Colonic mucosa (tissue), 4 donors: ENCODE results near the gene SPATA17. TPM values are rescaled to one million over a fixed set of nuclear protein-coding genes. Genes with fewer than 3 reads are reported as not detected.

Experiments used
- DNase-seq: peaks from one replicate; pipeline ENCODE4 v3.0.0-alpha.2; 2020
- H3K27ac ChIP-seq: fragments of 200-600 bp; one replicate; pipeline ENCODE4 v1.8.0; 2021
- H3K27me3 ChIP-seq: fragments of 200-600 bp; one replicate; pipeline ENCODE4 v1.8.0; 2021
- H3K36me3 ChIP-seq: fragments of 200-600 bp; one replicate; pipeline ENCODE4 v1.8.0; 2021
- H3K4me1 ChIP-seq: fragments of 200-600 bp; one replicate; pipeline ENCODE4 v1.8.0; 2021; ENCODE audit warnings: mild to moderate bottlenecking
- H3K4me3 ChIP-seq: fragments of 200-600 bp; one replicate; pipeline ENCODE4 v1.8.0; 2021
- H3K9ac ChIP-seq, 2 donors: one replicate each; pipeline ENCODE4 v1.7.0; 2013; ENCODE audit warnings: control low read depth in 2 of 2, low read depth in 2 of 2, low read length in 2 of 2
- H3K9me3 ChIP-seq: fragments of 200-600 bp; one replicate; pipeline ENCODE4 v1.8.0; 2021
- CTCF ChIP-seq: fragments of 200-600 bp; IDR thresholded peaks from one replicate; pipeline ENCODE4 v1.8.0; 2022; ENCODE audit warnings: antibody characterized with exemption, mild to moderate bottlenecking
- intact Hi-C: fragments of 100-400 bp; cut with DNase I; formaldehyde crosslinking; loops from one replicate; pipeline ENCODE4 v1.14.1; 2022
- total RNA-seq, 2 donors: library from RNA; stranded (reverse); fragmentation: NEBNext Ultra II Directional in 1 of 2; extraction: Animal tissue kit (Norgen Biotek cat#: 25700) in 1 of 2; gene quantifications; one replicate each; pipeline ENCODE4 v1.2.1, GENCODE V29; 2021
- donor health status: healthy.
- donor health status: DM: no; HTN: no; CAD: no.
- donor health status: DM: no; HTN: no; CAD: no.

The SPATA17 gene
- total RNA-seq, 2 donors from 2014 or later, result 0.45 to 1.1 TPM

DNA sequence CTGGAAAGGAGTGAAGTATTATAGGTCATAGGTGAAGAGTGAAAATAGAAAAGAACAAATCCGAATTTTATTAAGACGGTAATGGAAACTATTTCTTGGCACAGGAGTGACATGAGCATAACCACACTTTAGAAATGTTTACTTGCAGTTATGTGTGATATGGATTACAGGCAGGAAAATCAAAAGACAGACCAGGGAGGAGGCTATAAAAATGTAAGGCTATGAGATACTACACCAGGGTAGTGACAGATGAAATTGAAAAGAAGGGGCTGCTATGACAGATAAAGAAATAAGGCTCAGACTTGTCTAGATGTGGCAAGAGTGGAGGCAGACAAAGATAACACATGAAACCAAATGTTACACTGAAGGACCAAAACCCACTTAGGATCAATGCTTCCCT is 32.0 kb upstream of the SPATA17 start:
- Histone ChIP-seq H3K36me3 (no peaks in the 10 kb centered on the region), H3K4me1 (no peaks in the 10 kb centered on the region), H3K27ac (no peak overlapping the region), H3K4me3 (no peak overlapping the region), H3K9me3 (no peaks in the 10 kb centered on the region), H3K9ac (no peak overlapping the region), H3K27me3 (no peaks in the 10 kb centered on the region)
- intact Hi-C loops, result no loop called here
- DNase-seq, result no peak
- no peak for TF ChIP-seq CTCF

DNA sequence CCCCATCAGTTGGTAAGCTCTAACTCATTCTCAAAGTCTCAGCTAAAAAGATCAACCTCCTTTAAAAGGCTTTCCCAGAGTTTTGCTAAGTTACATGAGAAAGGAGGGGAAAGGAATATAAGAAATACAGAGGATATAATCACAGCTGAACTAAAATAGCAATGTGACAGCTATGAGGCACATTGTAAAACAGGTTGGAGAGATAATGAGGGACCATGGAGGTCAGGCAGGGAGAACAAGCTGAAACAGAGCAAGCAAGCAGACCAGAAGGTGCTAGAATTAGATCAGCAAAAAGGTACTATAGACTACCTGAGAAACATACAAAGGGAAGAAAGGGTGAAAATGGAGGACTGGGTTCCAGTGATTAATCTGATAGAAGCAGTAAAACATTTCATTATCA is 28.8 kb upstream of the SPATA17 start:
- DNase-seq, result no peak
- intact Hi-C loops, result no loop called here
- no peak for TF ChIP-seq CTCF
- no peaks in the 10 kb centered on the region for H3K27me3 ChIP-seq
- H3K36me3 ChIP-seq, result no peaks in the 10 kb centered on the region
- H3K27ac ChIP-seq, result no peak overlapping the region
- H3K9me3 ChIP-seq, result no peaks in the 10 kb centered on the region
- H3K4me3 ChIP-seq, result no peak overlapping the region
- no peak overlapping the region for H3K9ac ChIP-seq
- H3K4me1 ChIP-seq, result no peaks in the 10 kb centered on the region

- Histone ChIP-seq H3K9ac (no peak overlapping the region), H3K9me3 (no peaks in the 10 kb centered on the region), H3K27me3 (no peaks in the 10 kb centered on the region), H3K36me3 (no peaks in the 10 kb centered on the region), H3K4me1 (no peaks in the 10 kb centered on the region), H3K4me3 (no peak overlapping the region), H3K27ac (no peak overlapping the region)
- intact Hi-C loops, result no loop called here
- DNase-seq, result no peak
- no peak for TF ChIP-seq CTCF
Observed at GRCh38 chr1:217605390-217605789, 25.8 kb upstream of the SPATA17 start.

DNA sequence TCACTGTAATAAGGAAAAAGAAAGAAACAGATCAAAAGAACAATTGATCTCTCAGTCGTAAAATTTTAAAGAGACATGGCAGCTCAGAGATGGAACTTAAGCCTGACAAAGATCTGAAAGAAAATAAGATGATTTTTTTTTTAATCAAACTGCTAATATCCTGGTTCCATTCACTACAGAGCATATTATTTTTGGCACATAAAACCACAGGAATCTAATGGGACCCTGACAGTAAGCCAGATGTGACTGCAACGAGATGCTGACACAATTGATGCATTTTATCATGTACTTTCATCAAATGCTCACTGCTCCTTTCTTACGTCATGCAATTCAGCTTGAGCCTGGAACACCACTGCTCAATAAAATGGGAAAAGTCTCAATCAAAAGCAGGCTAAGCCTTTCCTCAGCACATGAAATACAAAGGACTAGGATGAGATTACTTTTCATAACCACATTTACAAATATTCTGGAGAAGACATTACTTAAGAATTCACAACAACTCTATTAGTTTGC is 16.9 kb upstream of the SPATA17 start:
- H3K4me3 ChIP-seq, result no peak overlapping the region
- intact Hi-C loops, result no loop called here
- no peaks in the 10 kb centered on the region for H3K27me3 ChIP-seq
- H3K9ac ChIP-seq, result no peak overlapping the region
- H3K27ac ChIP-seq, result no peak overlapping the region
- H3K4me1 ChIP-seq, result no peaks in the 10 kb centered on the region
- no peaks in the 10 kb centered on the region for H3K36me3 ChIP-seq
- H3K9me3 ChIP-seq, result no peaks in the 10 kb centered on the region
- no peak for TF ChIP-seq CTCF
- no peak for DNase-seq

DNA sequence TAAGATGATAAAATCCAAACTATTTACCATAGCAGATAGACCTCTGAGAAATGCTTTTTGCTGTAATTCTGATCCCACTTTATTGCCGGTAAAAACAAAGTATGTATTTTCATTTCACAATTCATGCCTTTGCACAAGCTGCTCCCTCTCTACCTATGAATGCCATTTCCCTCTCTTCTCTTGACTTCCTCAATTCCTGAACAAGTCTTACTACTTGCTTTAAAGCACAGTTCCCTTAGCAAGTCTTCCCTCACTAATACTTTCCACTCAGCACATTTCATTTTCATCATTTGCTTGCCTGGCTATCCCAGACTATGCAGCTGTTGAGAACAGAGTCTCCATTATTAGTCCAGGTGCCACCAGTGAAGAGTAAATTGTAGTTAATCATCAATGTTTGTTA is 14.0 kb upstream of the SPATA17 start:
- no peak for TF ChIP-seq CTCF
- H3K9me3 ChIP-seq, result no peaks in the 10 kb centered on the region
- no peak overlapping the region for H3K4me3 ChIP-seq
- intact Hi-C loops, result no loop called here
- H3K27me3 ChIP-seq, result no peaks in the 10 kb centered on the region
- no peaks in the 10 kb centered on the region for H3K4me1 ChIP-seq
- H3K36me3 ChIP-seq, result no peaks in the 10 kb centered on the region
- no peak for DNase-seq
- H3K9ac ChIP-seq, result no peak overlapping the region
- H3K27ac ChIP-seq, result no peak overlapping the region

GRCh38 chr1:217620814-217621213 is 10.3 kb upstream of the SPATA17 start:
- no peak for TF ChIP-seq CTCF
- Histone ChIP-seq H3K4me1 (no peaks in the 10 kb centered on the region), H3K9ac (no peak overlapping the region), H3K27ac (no peak overlapping the region), H3K9me3 (no peaks in the 10 kb centered on the region), H3K4me3 (no peak overlapping the region), H3K36me3 (no peaks in the 10 kb centered on the region), H3K27me3 (no peaks in the 10 kb centered on the region)
- intact Hi-C loops, result no loop called here
- no peak for DNase-seq
